ENCODE data around the gene DPP6.

- TF ChIP-seq, protein P1, sequence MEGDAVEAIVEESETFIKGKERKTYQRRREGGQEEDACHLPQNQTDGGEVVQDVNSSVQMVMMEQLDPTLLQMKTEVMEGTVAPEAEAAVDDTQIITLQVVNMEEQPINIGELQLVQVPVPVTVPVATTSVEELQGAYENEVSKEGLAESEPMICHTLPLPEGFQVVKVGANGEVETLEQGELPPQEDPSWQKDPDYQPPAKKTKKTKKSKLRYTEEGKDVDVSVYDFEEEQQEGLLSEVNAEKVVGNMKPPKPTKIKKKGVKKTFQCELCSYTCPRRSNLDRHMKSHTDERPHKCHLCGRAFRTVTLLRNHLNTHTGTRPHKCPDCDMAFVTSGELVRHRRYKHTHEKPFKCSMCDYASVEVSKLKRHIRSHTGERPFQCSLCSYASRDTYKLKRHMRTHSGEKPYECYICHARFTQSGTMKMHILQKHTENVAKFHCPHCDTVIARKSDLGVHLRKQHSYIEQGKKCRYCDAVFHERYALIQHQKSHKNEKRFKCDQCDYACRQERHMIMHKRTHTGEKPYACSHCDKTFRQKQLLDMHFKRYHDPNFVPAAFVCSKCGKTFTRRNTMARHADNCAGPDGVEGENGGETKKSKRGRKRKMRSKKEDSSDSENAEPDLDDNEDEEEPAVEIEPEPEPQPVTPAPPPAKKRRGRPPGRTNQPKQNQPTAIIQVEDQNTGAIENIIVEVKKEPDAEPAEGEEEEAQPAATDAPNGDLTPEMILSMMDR (conservative IDR thresholded peaks at IDR 0.05; ENCODE audit: low read depth, low read length) = no peak
- TF ChIP-seq EZH2phosphoT487 (IDR thresholded peaks at IDR 0.05; ENCODE audit: borderline replicate concordance, low read length) (no peak), EZH2 (IDR thresholded peaks at IDR 0.05; ENCODE audit: low read length, unreplicated experiment) (no peak)
These were observed 819.3 kb downstream of the DPP6 start for GRCh38 chr7:154871507-154871906.
